K562 (cell line): ENCODE data around the gene DEFB131A.
"Not testable (repeated sequence)": the region's sequence is repeated elsewhere in the genome, so short reads cannot be mapped to it uniquely, and the experiment has no call there.

Experiments
- SIRT6 ChIP-seq: IDR thresholded peaks from one replicate; pipeline ENCODE4 v1.6.1; 2012; ENCODE audit warnings: low read depth, mild to moderate bottlenecking, control low read depth, inconsistent platforms, low read length, moderate library complexity
- SRSF1 ChIP-seq: fragments of 200-400 bp; formaldehyde crosslinking; IDR thresholded peaks from 2 replicates; pipeline ENCODE4 v1.6.1; 2017; ENCODE audit warnings: mild to moderate bottlenecking, low read depth, low read length, moderate library complexity
- ZBTB1 ChIP-seq: sonication (generic); formaldehyde crosslinking; IDR thresholded peaks from 2 replicates; pipeline ENCODE4 v1.8.1; 2023; ENCODE audit warnings: missing genetic modification reagents, low read depth, mild to moderate bottlenecking, borderline replicate concordance

GRCh38 chr4:9499974-9500487 is 55.8 kb downstream of the DEFB131A start:
- TF ChIP-seq SIRT6; ZBTB1 (CRISPR knock-in tag); SRSF1: not testable (repeated sequence)
